A673 (cell line): Measurements from ENCODE around the gene TNPO2. TPM values are rescaled to one million over a fixed set of nuclear protein-coding genes. Genes with fewer than 3 reads are reported as not detected.

Experiments
- BruUV-seq: library from RNA; stranded (reverse); fragments of 400-500 nt; replicated peaks from 2 replicates; lab custom pipeline; 2021; lab: Mats Ljungman, UMichigan
- CTCF ChIA-PET: fragments of 300-600 bp; sonication (Branson Sonifier 250); formaldehyde crosslinking; loops from one replicate; lab custom pipeline; 2022; ENCODE audit warnings: antibody characterized with exemption; lab: Charles Lee
- POLR2A ChIA-PET: fragments of 300-600 bp; sonication (Branson Sonifier 250); formaldehyde crosslinking; loops from one replicate; lab custom pipeline; 2022; ENCODE audit warnings: antibody characterized with exemption; ENCODE audit not compliant: low non-redundant PET; lab: Charles Lee
- DNase-seq: peaks from one replicate; pipeline ENCODE4 v3.0.0-alpha.2; 2015; ENCODE audit warnings: low spot score
- H3K27ac ChIP-seq: fragments of 200-600 bp; sonication (generic); 2 replicates; pipeline ENCODE4 v1.5.1; 2016; ENCODE audit warnings: mixed run types, low read depth, mild to moderate bottlenecking, mixed read lengths, antibody characterized with exemption, low read length; ENCODE audit not compliant: poor library complexity, severe bottlenecking
- H3K27me3 ChIP-seq: fragments of 200-600 bp; sonication (generic); replicated peaks from 2 replicates; pipeline ENCODE4 v1.6.1; 2017; ENCODE audit warnings: mixed run types, low read depth, mild to moderate bottlenecking, mixed read lengths, antibody characterized with exemption, low read length; ENCODE audit not compliant: insufficient read depth, poor library complexity
- H3K36me3 ChIP-seq: fragments of 200-600 bp; sonication (generic); 2 replicates; pipeline ENCODE4 v1.6.1; 2016; ENCODE audit warnings: mixed run types, mild to moderate bottlenecking, mixed read lengths, antibody characterized with exemption, low read length; ENCODE audit not compliant: insufficient read depth, poor library complexity, severe bottlenecking
- H3K4me1 ChIP-seq: fragments of 200-600 bp; sonication (generic); 2 replicates; pipeline ENCODE4 v1.6.1; 2017; ENCODE audit warnings: mixed run types, mild to moderate bottlenecking, mixed read lengths, antibody characterized with exemption, low read length; ENCODE audit not compliant: insufficient read depth, poor library complexity, severe bottlenecking
- H3K4me3 ChIP-seq: fragments of 200-600 bp; sonication (generic); 2 replicates; pipeline ENCODE4 v1.5.1; 2016; ENCODE audit warnings: low read depth, mixed run types, mild to moderate bottlenecking, mixed read lengths, low read length; ENCODE audit not compliant: poor library complexity, severe bottlenecking
- H3K9me3 ChIP-seq: fragments of 200-600 bp; sonication (generic); 2 replicates; pipeline ENCODE4 v1.6.1; 2016; ENCODE audit warnings: mixed run types, low read depth, mild to moderate bottlenecking, mixed read lengths, antibody characterized with exemption, low read length; ENCODE audit not compliant: poor library complexity, severe bottlenecking
- CTCF ChIP-seq: fragments of 300-800, 200-600 bp; sonication (generic); conservative IDR thresholded peaks from 2 replicates; pipeline ENCODE4 v1.5.1; 2017; ENCODE audit warnings: low read depth, mild to moderate bottlenecking, antibody characterized with exemption, low read length, moderate library complexity, mixed read lengths
- EZH2 ChIP-seq: fragments of 200-600 bp; sonication (generic); IDR thresholded peaks from 2 replicates; pipeline ENCODE4 v1.6.1; 2017; ENCODE audit warnings: borderline replicate concordance, low read depth, mild to moderate bottlenecking, mixed read lengths, antibody characterized with exemption, low read length; ENCODE audit not compliant: poor library complexity, severe bottlenecking
- intact Hi-C: fragments of 100-400 bp; cut with micrococcal nuclease; formaldehyde crosslinking; loops from one replicate; pipeline ENCODE4 v1.10.0; 2022; ENCODE audit not compliant: unreplicated experiment
- total RNA-seq: library from RNA; stranded (reverse); gene quantifications from 2 replicates; pipeline ENCODE4 v1.2.3, GENCODE V29; 2021

Gene TNPO2
- total RNA-seq, 1 experiment from 2014 or later, result 150 TPM

- ChIA-PET CTCF (no interaction called here), POLR2A (no interaction called here)
- H3K36me3 ChIP-seq, result peaks cover 8% of the 10 kb centered on the region
- no TSS peak for BruUV-seq
- DNase-seq, result no peak
- TF ChIP-seq EZH2, result no peak
- no peak for TF ChIP-seq CTCF
- H3K27ac ChIP-seq, result no peak overlapping the region
- H3K9me3 ChIP-seq, result no peaks in the 10 kb centered on the region
- H3K4me1 ChIP-seq, result peaks cover 14% of the 10 kb centered on the region
- intact Hi-C loops, result no loop called here
- no peaks in the 10 kb centered on the region for H3K27me3 ChIP-seq
- no peak overlapping the region for H3K4me3 ChIP-seq
Observed at GRCh38 chr19:12665281-12665573, 58.5 kb downstream of the TNPO2 start.

GRCh38 chr19:12664406-12665280 lies 59.1 kb downstream of the TNPO2 start:
- Histone ChIP-seq H3K36me3 (peaks cover 8% of the 10 kb centered on the region), H3K27me3 (no peaks in the 10 kb centered on the region), H3K27ac (no peak overlapping the region), H3K9me3 (no peaks in the 10 kb centered on the region), H3K4me3 (no peak overlapping the region), H3K4me1 (peaks cover 14% of the 10 kb centered on the region)
- POLR2A ChIA-PET, result no interaction called here
- DNase-seq, result peak; percentile 43
- TF ChIP-seq EZH2, result no peak
- TF ChIP-seq CTCF, result no peak
- CTCF ChIA-PET, result no interaction called here
- intact Hi-C loops, result no loop called here
- no TSS peak for BruUV-seq

GRCh38 chr19:12660980-12661379 lies 62.8 kb downstream of the TNPO2 start:
- CTCF ChIA-PET, result interaction anchor here (0.7 kb wide), 1 partner anchor 21 kb away, joined by 3 read pairs; no protein-coding TSS in a partner anchor
- intact Hi-C loops, result no loop called here
- POLR2A ChIA-PET, result no interaction called here
- TF ChIP-seq EZH2 (no peak), CTCF (no peak)
- Histone ChIP-seq H3K9me3 (no peaks in the 10 kb centered on the region), H3K27ac (no peak overlapping the region), H3K36me3 (peaks cover 14% of the 10 kb centered on the region), H3K4me3 (no peak overlapping the region), H3K4me1 (peaks cover 4% of the 10 kb centered on the region), H3K27me3 (no peaks in the 10 kb centered on the region)
- DNase-seq, result no peak
- no TSS peak for BruUV-seq
